Lower leg skin (tissue), 3 donors: ENCODE measurements around the gene ZFPM1.

Source experiments
- CTCF ChIP-seq, 3 donors: fragments of 450-650 bp; IDR thresholded peaks; one replicate each; pipeline ENCODE4 v1.5.1; 2016; ENCODE audit warnings: antibody characterized with exemption in 3 of 3, mild to moderate bottlenecking in 3 of 3, moderate library complexity in 2 of 3
- POLR2A ChIP-seq, 2 donors: fragments of 450-650 bp; IDR thresholded peaks; one replicate each; pipeline ENCODE4 v1.6.1; 2016 to 2017; ENCODE audit warnings: antibody characterized with exemption in 2 of 2, mild to moderate bottlenecking in 1 of 2, moderate library complexity in 1 of 2

- TF ChIP-seq POLR2A (IDR thresholded peaks at IDR 0.05) (no peak), CTCF (IDR thresholded peaks at IDR 0.05) (no peak)
Measured at GRCh38 chr16:88436796-88437195, 16.3 kb upstream of the ZFPM1 start.
